ENCODE data around the gene CWC25. TPM values are rescaled to one million over a fixed set of nuclear protein-coding genes. Genes with fewer than 3 reads are reported as not detected.

Gene CWC25
- total and polyA plus RNA-seq, 2 of the 13 experiments (the other 11 are each of a cell fraction or from before 2014, with no cell fraction given) = 15.6 to 22.7 TPM

DNA sequence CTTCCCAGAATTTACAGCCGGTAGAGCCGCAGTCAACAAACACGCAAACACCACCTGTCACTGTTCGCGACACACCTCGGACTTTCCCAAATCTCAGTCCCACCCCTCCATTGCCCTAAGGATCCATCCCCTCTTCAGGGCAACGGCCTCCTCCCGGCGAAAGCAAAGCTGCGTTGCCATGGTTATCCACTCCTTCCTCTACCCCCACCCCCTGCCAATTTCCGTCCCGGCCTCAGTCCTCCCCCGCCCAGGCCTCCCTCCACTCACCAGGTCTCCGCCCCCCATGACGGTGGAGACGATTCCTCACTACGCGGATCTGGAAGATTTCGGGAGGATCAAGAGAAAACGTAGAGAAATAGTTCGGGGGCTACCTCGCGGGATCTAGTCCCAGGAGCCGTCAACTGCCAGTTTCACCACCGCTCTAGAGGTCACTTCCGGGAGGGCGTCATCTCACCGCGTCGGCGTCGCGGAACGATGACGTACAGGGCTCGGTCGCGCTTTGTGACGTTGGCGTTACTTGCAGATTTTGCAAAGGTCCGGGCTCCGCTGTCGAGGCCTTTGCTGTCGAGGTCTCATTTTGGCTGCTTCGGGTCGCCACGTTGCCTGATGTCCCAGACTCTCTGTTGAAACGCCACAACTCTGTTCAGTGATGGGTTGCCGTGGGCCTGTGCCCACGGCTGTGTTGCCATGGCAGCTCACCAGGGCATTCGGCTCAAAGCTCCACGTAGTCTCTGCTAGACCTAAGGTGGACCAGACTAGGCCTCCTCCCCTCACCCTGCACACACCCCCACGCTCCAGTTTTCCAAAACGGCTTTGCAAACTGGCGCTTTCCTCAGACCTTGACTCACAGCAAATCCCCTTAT, at the start of gene CWC25 (continued):
- TF ChIP-seq, protein P1, sequence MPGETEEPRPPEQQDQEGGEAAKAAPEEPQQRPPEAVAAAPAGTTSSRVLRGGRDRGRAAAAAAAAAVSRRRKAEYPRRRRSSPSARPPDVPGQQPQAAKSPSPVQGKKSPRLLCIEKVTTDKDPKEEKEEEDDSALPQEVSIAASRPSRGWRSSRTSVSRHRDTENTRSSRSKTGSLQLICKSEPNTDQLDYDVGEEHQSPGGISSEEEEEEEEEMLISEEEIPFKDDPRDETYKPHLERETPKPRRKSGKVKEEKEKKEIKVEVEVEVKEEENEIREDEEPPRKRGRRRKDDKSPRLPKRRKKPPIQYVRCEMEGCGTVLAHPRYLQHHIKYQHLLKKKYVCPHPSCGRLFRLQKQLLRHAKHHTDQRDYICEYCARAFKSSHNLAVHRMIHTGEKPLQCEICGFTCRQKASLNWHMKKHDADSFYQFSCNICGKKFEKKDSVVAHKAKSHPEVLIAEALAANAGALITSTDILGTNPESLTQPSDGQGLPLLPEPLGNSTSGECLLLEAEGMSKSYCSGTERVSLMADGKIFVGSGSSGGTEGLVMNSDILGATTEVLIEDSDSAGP (CRISPR knock-in tag; IDR thresholded peaks at IDR 0.05; ENCODE audit: borderline replicate concordance) = peak; percentile 97
- TF ChIP-seq ZSCAN31 (CRISPR knock-in tag; IDR thresholded peaks at IDR 0.05; ENCODE audit: low read depth) (no peak; the same call in none of the 2 replicates), CENPT (CRISPR knock-in tag; IDR thresholded peaks at IDR 0.05; ENCODE audit: low read depth) (no peak; the same call in 1 of the 2 replicates), THYN1 (CRISPR knock-in tag; IDR thresholded peaks at IDR 0.05; ENCODE audit: borderline replicate concordance, low read depth) (no peak), TEAD3 (CRISPR knock-in tag; optimal IDR thresholded peaks at IDR 0.05; ENCODE audit: borderline replicate concordance) (peak; percentile 73), ZNF33A (CRISPR knock-in tag; IDR thresholded peaks at IDR 0.05; ENCODE audit: borderline replicate concordance) (no peak), ZNF207 (IDR thresholded peaks at IDR 0.05; ENCODE audit: borderline replicate concordance) (no peak), FOXM1 (CRISPR knock-in tag; IDR thresholded peaks at IDR 0.05) (no peak), SP1 (IDR thresholded peaks at IDR 0.05) (no peak), SP1 (CRISPR knock-in tag; IDR thresholded peaks at IDR 0.05) (peak; percentile 97)
- TF ChIP-seq, protein P2, sequence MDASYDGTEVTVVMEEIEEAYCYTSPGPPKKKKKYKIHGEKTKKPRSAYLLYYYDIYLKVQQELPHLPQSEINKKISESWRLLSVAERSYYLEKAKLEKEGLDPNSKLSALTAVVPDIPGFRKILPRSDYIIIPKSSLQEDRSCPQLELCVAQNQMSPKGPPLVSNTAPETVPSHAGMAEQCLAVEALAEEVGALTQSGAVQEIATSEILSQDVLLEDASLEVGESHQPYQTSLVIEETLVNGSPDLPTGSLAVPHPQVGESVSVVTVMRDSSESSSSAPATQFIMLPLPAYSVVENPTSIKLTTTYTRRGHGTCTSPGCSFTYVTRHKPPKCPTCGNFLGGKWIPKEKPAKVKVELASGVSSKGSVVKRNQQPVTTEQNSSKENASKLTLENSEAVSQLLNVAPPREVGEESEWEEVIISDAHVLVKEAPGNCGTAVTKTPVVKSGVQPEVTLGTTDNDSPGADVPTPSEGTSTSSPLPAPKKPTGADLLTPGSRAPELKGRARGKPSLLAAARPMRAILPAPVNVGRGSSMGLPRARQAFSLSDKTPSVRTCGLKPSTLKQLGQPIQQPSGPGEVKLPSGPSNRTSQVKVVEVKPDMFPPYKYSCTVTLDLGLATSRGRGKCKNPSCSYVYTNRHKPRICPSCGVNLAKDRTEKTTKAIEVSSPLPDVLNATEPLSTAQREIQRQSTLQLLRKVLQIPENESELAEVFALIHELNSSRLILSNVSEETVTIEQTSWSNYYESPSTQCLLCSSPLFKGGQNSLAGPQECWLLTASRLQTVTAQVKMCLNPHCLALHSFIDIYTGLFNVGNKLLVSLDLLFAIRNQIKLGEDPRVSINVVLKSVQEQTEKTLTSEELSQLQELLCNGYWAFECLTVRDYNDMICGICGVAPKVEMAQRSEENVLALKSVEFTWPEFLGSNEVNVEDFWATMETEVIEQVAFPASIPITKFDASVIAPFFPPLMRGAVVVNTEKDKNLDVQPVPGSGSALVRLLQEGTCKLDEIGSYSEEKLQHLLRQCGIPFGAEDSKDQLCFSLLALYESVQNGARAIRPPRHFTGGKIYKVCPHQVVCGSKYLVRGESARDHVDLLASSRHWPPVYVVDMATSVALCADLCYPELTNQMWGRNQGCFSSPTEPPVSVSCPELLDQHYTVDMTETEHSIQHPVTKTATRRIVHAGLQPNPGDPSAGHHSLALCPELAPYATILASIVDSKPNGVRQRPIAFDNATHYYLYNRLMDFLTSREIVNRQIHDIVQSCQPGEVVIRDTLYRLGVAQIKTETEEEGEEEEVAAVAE (CRISPR knock-in tag; IDR thresholded peaks at IDR 0.05; ENCODE audit: borderline replicate concordance) = peak; percentile 89
- TF ChIP-seq, protein P3, sequence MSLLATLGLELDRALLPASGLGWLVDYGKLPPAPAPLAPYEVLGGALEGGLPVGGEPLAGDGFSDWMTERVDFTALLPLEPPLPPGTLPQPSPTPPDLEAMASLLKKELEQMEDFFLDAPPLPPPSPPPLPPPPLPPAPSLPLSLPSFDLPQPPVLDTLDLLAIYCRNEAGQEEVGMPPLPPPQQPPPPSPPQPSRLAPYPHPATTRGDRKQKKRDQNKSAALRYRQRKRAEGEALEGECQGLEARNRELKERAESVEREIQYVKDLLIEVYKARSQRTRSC (CRISPR knock-in tag; IDR thresholded peaks at IDR 0.05; ENCODE audit: low read depth) = no peak
- TF ChIP-seq, protein P4, sequence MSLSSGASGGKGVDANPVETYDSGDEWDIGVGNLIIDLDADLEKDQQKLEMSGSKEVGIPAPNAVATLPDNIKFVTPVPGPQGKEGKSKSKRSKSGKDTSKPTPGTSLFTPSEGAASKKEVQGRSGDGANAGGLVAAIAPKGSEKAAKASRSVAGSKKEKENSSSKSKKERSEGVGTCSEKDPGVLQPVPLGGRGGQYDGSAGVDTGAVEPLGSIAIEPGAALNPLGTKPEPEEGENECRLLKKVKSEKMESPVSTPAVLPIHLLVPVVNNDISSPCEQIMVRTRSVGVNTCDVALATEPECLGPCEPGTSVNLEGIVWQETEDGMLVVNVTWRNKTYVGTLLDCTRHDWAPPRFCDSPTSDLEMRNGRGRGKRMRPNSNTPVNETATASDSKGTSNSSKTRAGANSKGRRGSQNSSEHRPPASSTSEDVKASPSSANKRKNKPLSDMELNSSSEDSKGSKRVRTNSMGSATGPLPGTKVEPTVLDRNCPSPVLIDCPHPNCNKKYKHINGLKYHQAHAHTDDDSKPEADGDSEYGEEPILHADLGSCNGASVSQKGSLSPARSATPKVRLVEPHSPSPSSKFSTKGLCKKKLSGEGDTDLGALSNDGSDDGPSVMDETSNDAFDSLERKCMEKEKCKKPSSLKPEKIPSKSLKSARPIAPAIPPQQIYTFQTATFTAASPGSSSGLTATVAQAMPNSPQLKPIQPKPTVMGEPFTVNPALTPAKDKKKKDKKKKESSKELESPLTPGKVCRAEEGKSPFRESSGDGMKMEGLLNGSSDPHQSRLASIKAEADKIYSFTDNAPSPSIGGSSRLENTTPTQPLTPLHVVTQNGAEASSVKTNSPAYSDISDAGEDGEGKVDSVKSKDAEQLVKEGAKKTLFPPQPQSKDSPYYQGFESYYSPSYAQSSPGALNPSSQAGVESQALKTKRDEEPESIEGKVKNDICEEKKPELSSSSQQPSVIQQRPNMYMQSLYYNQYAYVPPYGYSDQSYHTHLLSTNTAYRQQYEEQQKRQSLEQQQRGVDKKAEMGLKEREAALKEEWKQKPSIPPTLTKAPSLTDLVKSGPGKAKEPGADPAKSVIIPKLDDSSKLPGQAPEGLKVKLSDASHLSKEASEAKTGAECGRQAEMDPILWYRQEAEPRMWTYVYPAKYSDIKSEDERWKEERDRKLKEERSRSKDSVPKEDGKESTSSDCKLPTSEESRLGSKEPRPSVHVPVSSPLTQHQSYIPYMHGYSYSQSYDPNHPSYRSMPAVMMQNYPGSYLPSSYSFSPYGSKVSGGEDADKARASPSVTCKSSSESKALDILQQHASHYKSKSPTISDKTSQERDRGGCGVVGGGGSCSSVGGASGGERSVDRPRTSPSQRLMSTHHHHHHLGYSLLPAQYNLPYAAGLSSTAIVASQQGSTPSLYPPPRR (CRISPR knock-in tag; IDR thresholded peaks at IDR 0.05; ENCODE audit: borderline replicate concordance) = no peak

Data from HepG2 (cell line).